Left ventricle myocardium superior (tissue), 1 donor: Measurements from ENCODE around the gene EDEM3. TPM values are rescaled to one million over a fixed set of nuclear protein-coding genes. Genes with fewer than 3 reads are reported as not detected.
A peak's percentile ranks its signal among the peaks of the same experiment; 100 is the strongest.

Experiments used
- ATAC-seq: fragments of 200-7000 bp; cut with Tn5 transposase; one replicate; pipeline ENCODE4 v1.9.1; 2020; ENCODE audit warnings: mild to moderate bottlenecking, moderate library complexity
- DNase-seq: peaks from one replicate; pipeline ENCODE4 v3.0.0-alpha.2; 2020
- intact Hi-C: fragments of 100-400 bp; cut with micrococcal nuclease; formaldehyde crosslinking; loops from one replicate; pipeline ENCODE4 v1.11.0; 2022
- total RNA-seq: library from RNA; stranded (reverse); fragmentation: NEBNext Ultra II Directional; extraction: Animal tissue kit (Norgen Biotek cat#: 25700); gene quantifications from one replicate; pipeline ENCODE4 v1.2.1, GENCODE V29; 2021
- donor health status: DM: no; HTN: yes; CAD: no; lungs with severe emphysema.

EDEM3 gene
- total RNA-seq, 1 donor from 2014 or later: 18.3 TPM

DNA sequence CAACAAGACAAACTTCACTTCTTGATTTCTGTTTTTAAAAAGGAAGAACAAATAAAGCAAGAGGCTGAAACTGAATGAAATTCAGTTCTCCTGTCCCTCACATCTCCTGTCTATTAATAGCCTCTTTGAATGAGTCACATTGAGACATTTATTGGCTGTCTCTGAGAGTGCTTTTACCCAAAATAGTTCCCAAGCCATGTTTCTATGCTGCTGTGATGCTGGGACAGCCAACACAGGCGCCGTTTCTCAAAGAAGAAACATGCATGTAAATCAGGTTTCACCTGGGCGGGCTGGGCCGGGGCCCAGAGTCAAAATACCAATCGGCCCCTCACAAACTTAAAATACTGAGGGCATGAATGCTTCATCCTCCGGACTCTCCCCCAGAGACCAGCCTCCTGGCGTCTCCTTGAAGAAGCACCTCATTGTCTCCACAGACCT is 105.2 kb downstream of the EDEM3 start:
- intact Hi-C loops: no loop called here
- ATAC-seq (peak; percentile 93), DNase-seq (no peak)

DNA sequence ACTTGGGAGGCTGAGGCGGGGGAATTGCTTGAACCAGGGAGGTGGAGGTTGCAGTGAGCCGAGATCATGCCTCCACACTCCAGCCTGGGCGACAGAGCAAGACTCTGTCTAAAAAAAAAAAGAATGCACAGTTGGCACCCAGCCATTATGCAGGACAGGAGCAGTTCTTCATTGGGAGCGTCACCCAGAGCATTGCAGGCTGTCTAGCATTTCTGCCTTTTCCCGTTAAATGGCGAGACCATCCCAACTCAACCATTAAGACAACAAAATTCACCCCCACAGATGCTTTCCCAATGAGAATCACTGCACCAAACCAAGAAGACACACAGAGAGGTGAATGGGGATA is 105.8 kb downstream of the EDEM3 start:
- peak; percentile 58 for ATAC-seq
- intact Hi-C loops: no loop called here

DNA sequence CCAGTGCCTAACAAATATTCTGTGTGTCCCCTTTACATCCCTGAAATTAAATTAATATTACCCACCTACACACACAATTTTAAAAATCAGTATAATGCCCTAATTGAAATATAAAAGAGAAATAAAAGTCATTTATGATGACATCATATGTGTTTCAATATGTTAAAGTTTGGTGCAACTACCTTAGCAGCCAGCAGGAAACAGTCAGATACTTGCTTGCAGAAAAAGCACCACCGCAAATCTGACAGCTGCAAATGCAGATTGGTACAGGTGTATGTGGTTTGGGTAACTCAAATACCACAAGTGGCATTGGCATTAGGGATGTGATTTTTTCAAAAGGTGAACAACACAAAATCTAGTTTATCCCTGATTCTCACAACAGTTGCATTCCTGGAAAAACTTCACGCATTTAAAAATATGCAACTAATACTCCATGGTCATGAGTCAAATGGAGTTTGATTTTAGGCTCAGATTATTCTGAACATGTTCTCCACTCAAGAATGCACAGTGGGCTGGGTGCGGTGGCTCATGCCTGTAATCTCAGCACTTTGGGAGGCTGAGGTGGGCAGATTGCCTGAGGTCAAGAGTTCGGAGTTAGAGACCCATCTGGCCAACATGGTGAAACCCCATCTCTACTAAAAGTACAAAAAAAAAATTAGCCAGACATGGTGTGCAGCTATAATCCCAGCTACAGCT is 106.3 kb downstream of the EDEM3 start:
- intact Hi-C loops: no loop called here
- ATAC-seq: no peak
- no peak for DNase-seq

More for the DNA sequence above, 105.8 kb downstream of the EDEM3 start:
- DNase-seq: no peak

DNA sequence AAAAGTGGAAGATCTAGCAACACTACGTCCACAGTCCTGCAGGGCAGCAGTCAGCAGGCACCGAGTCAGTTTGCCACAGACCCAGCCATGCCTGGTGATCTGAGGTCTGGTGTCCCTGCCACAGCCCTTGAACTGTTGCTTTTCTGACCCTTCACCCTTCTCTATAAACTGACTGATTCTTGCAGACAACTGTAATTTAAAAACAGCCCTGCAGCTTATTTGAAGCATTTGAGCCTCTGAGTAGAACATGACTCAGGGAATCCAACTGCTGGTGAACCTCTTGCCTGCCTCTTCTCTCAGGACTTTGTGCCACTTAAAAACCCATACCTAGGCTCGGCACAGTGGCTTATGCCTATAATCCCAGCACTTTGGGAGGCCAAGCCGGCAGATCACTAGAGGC is 107.2 kb downstream of the EDEM3 start:
- intact Hi-C loops: no loop called here
- ATAC-seq: no peak

DNA sequence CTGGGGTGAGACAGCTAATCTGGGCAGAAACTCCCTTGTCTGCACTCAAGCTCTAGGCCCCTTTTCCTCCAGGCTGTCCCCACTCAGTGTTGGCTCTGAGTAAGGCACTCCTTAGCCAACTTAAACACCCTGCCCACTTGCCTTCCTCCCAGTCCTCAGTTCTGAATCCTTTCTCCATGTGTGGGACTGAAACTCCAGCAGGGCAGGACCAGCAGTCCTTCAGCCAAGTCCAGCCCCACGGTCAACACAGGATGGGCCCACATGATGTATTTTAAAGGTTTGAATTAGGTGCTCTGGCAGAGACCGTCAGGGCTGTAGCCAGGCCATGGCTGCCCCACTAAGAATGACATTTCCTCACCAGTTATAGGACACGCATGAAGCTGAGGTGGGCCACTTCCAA is 107.8 kb downstream of the EDEM3 start:
- intact Hi-C loops: no loop called here
- DNase-seq (no peak), ATAC-seq (no peak)

More for the DNA sequence above, 107.2 kb downstream of the EDEM3 start:
- DNase-seq: no peak

DNA sequence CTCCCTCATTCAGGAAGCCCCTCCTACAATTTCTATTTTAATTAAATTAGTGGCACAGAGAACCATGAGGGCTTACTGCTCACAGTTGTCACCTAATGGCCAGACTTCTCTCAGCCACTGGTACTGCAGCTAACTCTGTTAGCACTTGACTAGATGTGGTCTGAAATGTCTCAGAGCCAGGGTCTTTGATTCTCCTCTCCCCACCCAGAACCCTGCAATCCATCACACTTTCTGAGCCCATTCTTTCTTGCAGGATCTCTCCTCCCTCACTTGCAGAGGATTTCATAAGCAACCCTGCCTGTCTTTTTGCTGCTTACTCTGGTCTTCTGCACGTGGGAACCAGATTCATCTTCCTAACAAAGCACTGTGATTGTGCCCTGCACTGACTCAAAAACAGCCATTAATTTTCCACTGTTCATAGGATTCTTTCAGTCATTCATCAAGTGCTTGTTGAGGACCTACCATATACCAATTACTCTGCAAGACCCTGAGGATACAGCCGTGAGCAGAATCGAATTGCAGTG is 108.4 kb downstream of the EDEM3 start:
- ATAC-seq (no peak), DNase-seq (no peak)
- intact Hi-C loops: no loop called here

DNA sequence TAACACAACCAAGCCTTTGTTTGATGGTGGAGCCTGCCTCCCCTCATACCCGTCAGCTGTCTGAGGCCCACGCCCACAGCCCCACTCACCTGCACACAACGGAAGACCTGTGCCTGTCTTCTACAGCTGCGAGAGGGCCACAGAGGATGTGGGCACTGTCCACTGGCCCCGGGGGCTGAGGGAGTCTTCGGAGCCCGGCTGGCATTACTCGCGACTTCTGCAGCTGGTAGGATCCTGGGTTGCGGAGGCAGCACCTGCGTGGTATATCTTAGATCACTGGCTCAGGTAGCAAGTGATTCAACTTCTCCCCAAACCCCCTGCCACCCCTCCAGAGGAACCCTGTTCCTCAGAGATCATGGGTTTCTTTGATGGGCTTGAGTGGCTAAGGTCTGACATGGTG is 109.9 kb downstream of the EDEM3 start:
- intact Hi-C loops: no loop called here
- ATAC-seq (no peak), DNase-seq (no peak)

DNA sequence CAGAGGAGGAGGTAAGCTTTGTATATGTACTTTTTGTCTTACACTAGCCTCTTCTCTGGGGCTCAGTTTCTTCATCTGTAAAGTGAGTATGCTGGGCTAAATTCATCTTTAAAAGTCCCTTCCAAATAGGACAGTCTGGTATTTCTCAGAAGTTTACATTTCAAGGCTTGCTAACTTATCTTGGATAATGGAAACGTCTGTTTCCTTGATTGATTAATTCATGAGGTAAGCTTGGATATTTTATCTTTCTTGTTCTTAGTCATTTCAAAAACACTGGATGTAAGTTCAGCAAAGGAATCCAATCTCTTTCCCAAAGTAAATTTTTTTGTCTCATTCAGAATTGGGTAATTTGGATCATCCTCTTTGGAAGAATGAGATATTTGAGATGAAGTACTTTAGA is 111.0 kb downstream of the EDEM3 start:
- ATAC-seq: no peak
- intact Hi-C loops: no loop called here
- DNase-seq: no peak

DNA sequence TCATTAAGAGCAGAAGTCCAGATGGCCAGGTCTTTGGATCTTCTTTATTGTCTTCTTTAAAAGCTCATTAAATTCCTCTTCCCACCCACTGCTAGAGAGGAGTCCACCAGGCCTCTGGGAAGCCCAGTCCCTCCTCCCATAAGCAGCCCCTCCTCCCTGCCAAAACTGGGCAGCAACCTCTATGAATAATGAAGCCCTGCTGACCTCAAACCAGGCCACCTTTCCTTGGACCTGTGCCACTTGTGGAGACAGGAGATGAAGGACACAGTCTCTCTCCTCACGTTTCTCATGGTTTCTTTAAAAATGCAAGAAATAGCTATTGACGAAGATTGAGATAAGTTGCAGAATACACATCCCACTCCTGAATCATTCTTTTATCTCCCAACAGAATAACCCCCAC is 112.8 kb downstream of the EDEM3 start:
- DNase-seq (no peak), ATAC-seq (no peak)
- intact Hi-C loops: no loop called here

DNA sequence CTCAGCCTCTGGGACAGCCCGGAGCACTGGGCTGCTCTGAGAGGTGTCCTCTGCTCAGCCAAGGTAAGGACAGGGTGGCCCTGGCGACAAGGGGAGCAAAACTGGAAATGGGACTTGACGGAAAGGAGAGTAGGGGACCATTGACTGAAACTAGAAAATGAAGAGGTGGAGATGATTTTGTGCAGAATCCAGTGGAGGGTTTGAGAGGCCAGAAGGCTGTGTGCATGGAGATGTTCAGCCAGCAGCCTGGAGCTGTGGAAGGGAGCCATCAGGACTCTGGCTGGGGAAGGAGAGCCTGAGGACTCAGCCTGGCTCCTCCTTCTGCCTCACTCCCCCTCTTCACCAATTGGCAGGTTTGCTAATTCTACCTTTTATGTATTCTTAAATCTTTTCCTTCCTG is 114.2 kb downstream of the EDEM3 start:
- intact Hi-C loops: no loop called here
- DNase-seq (no peak), ATAC-seq (no peak)

Other genes with a start within 250 kb of the EDEM3 start
- gene NIBAN1, start 219.7 kb upstream of the EDEM3 start, total RNA-seq: 397 TPM